ENCODE results near the gene SEPTIN10. TPM values are rescaled to one million over a fixed set of nuclear protein-coding genes. Genes with fewer than 3 reads are reported as not detected.
"Not testable (repeated sequence)": the region's sequence is repeated elsewhere in the genome, so short reads cannot be mapped to it uniquely, and the experiment has no call there.

The SEPTIN10 gene
- total RNA-seq, 1 experiment from 2014 or later = 113 TPM

GRCh38 chr2:109630441-109631430, 17.0 kb upstream of the SEPTIN10 start:
- intact Hi-C loops (cut with micrococcal nuclease) = no loop called here
- ATAC-seq = no peak
- CTCF ChIA-PET = no interaction called here

DNA sequence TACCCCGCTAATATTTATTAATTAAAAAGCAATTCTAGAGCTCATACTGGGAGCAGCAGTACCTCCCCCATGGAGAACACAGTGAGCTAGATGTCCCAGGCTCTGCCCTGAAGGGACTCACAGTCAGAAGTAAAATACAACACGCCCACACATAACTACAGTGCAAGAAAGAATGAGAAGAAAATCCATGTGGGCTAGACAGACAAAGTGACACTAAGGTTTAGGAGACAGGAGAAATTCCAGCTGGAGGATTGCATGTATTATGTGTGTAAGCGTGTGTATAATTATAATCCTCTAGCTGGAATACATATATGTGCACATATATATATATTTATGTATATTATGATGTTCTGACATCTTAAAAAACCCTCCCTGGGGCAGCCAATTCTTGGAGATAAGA, 16.1 kb upstream of the SEPTIN10 start:
- Histone ChIP-seq H3K4me2 (ENCODE audit: low read length) (no peak overlapping the region), H3K9me3 (ENCODE audit: control insufficient read depth in 1 of 2, insufficient read depth in 1 of 2, low read depth in 1 of 2, low read length in 2 of 2) (no peaks in the 10 kb centered on the region), H3K4me1 (ENCODE audit: control insufficient read depth in 1 of 2, insufficient read depth in 2 of 2, low read length in 2 of 2) (peaks cover 0 to 6% of the 10 kb centered on the region in 2 experiments; a peak in 1 of 4 replicates), H3K79me2 (ENCODE audit: insufficient read depth, low read length) (no peaks in the 10 kb centered on the region), H3K27me3 (ENCODE audit: insufficient read depth, low read length) (no peaks in the 10 kb centered on the region), H4K20me1 (ENCODE audit: insufficient read depth) (no peaks in the 10 kb centered on the region), H3K27ac (ENCODE audit: low read depth, low read length) (no peak overlapping the region), H3K9ac (ENCODE audit: low read length) (no peak overlapping the region), H3K4me3 (replicated peaks in 1 of 2; ENCODE audit: low read depth in 1 of 2, low read length in 2 of 2) (no peak overlapping the region), H2AFZ (ENCODE audit: low read depth, low read length, poor library complexity, severe bottlenecking) (no peak overlapping the region), H3K9me2 (ENCODE audit: insufficient read depth) (no peaks in the 10 kb centered on the region), H3K36me3 (ENCODE audit: control insufficient read depth in 1 of 2, insufficient read depth in 2 of 2, low read length in 2 of 2) (no peaks in the 10 kb centered on the region)
- BruUV-seq (replicated peaks) = no TSS peak
- CTCF ChIA-PET = interaction anchor here (0.9 kb wide), 1 partner anchor 25 kb away, joined by 3 read pairs; no protein-coding TSS in a partner anchor
- TF ChIP-seq EGR1 (IDR thresholded peaks at IDR 0.05; ENCODE audit: low read depth) (no peak), FOSL1 (IDR thresholded peaks at IDR 0.05; ENCODE audit: low read depth) (no peak), EZH2 (IDR thresholded peaks at IDR 0.05) (no peak), SIN3A (IDR thresholded peaks at IDR 0.05; ENCODE audit: low read depth) (no peak), CEBPB (IDR thresholded peaks at IDR 0.05; ENCODE audit: low read depth) (no peak)
- TF ChIP-seq, protein P1, sequence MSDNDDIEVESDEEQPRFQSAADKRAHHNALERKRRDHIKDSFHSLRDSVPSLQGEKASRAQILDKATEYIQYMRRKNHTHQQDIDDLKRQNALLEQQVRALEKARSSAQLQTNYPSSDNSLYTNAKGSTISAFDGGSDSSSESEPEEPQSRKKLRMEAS (IDR thresholded peaks at IDR 0.05) = no peak
- TF ChIP-seq, protein P2, sequence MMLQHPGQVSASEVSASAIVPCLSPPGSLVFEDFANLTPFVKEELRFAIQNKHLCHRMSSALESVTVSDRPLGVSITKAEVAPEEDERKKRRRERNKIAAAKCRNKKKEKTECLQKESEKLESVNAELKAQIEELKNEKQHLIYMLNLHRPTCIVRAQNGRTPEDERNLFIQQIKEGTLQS (IDR thresholded peaks at IDR 0.05) = no peak
- DNase-seq (ENCODE audit: low read depth, low spot score) = no peak
- intact Hi-C loops (cut with micrococcal nuclease) = no loop called here
- no peak for ATAC-seq
- RAD21 ChIA-PET (ENCODE audit: low non-redundant PET in 1 of 2, low total read pairs in 2 of 2, uncharacterized antibody in 2 of 2, unreplicated experiment in 2 of 2) = no interaction called here
- POLR2A ChIA-PET = no interaction called here

More at GRCh38 chr2:109630441-109631430, 17.0 kb upstream of the SEPTIN10 start:
- Histone ChIP-seq H3K27me3 (ENCODE audit: insufficient read depth, low read length) (no peaks in the 10 kb centered on the region), H2AFZ (ENCODE audit: low read depth, low read length, poor library complexity, severe bottlenecking) (no peak overlapping the region), H3K36me3 (ENCODE audit: control insufficient read depth in 1 of 2, insufficient read depth in 2 of 2, low read length in 2 of 2) (no peaks in the 10 kb centered on the region), H3K4me1 (ENCODE audit: control insufficient read depth in 1 of 2, insufficient read depth in 2 of 2, low read length in 2 of 2) (peaks cover 0 to 6% of the 10 kb centered on the region in 2 experiments; a peak in 1 of 4 replicates), H3K9ac (ENCODE audit: low read length) (no peak overlapping the region), H3K4me2 (ENCODE audit: low read length) (no peak overlapping the region), H3K79me2 (ENCODE audit: insufficient read depth, low read length) (no peaks in the 10 kb centered on the region), H3K4me3 (replicated peaks in 1 of 2; ENCODE audit: low read depth in 1 of 2, low read length in 2 of 2) (no peak overlapping the region), H4K20me1 (ENCODE audit: insufficient read depth) (no peaks in the 10 kb centered on the region), H3K9me2 (ENCODE audit: insufficient read depth) (no peaks in the 10 kb centered on the region), H3K9me3 (ENCODE audit: control insufficient read depth in 1 of 2, insufficient read depth in 1 of 2, low read depth in 1 of 2, low read length in 2 of 2) (no peaks in the 10 kb centered on the region), H3K27ac (ENCODE audit: low read depth, low read length) (no peak overlapping the region)
- ChIA-PET POLR2A (no interaction called here), RAD21 (ENCODE audit: low non-redundant PET in 1 of 2, low total read pairs in 2 of 2, uncharacterized antibody in 2 of 2, unreplicated experiment in 2 of 2) (no interaction called here)
- DNase-seq (ENCODE audit: low read depth, low spot score) = no peak
- BruUV-seq (replicated peaks) = no TSS peak
- TF ChIP-seq FOSL1 (IDR thresholded peaks at IDR 0.05; ENCODE audit: low read depth) = no peak
- no peak for TF ChIP-seq CBX3 (IDR thresholded peaks at IDR 0.05; ENCODE audit: low read depth)
- no peak for TF ChIP-seq SIN3A (IDR thresholded peaks at IDR 0.05; ENCODE audit: low read depth)
- TF ChIP-seq ZFX (IDR thresholded peaks at IDR 0.05) = no peak

DNA sequence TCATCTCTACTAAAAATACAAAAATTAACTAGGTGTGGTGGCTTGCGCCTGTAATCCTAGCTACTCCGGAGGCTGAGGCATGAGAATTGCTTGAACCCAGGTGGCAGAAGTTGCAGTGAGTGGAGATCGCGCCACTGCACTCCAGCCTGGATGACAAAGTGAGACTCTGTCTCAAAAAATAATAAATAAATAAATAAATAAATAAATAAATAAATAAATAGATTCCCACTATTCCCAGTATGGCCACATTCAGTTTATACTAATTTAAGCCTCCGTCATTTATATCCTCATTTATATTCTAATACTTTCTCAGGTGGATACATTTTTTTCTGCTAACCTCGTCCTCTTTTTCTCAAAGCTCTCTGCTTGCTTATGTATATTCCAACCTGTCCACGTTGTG, 14.6 kb upstream of the SEPTIN10 start:
- H3K9me3 ChIP-seq (ENCODE audit: control insufficient read depth in 1 of 2, insufficient read depth in 1 of 2, low read depth in 1 of 2, low read length in 2 of 2); H3K4me2 ChIP-seq (ENCODE audit: low read length); DNase-seq (ENCODE audit: low read depth, low spot score); H3K4me3 ChIP-seq (replicated peaks in 1 of 2; ENCODE audit: low read depth in 1 of 2, low read length in 2 of 2); BruUV-seq (replicated peaks); H3K4me1 ChIP-seq (ENCODE audit: control insufficient read depth in 1 of 2, insufficient read depth in 2 of 2, low read length in 2 of 2); H2AFZ ChIP-seq (ENCODE audit: low read depth, low read length, poor library complexity, severe bottlenecking); CTCF ChIA-PET; H3K36me3 ChIP-seq (ENCODE audit: control insufficient read depth in 1 of 2, insufficient read depth in 2 of 2, low read length in 2 of 2); H3K27ac ChIP-seq (ENCODE audit: low read depth, low read length); H3K9ac ChIP-seq (ENCODE audit: low read length); RAD21 ChIA-PET (ENCODE audit: low non-redundant PET in 1 of 2, low total read pairs in 2 of 2, uncharacterized antibody in 2 of 2, unreplicated experiment in 2 of 2); H4K20me1 ChIP-seq (ENCODE audit: insufficient read depth); ATAC-seq; H3K9me2 ChIP-seq (ENCODE audit: insufficient read depth); H3K27me3 ChIP-seq (ENCODE audit: insufficient read depth, low read length); POLR2A ChIA-PET; intact Hi-C loops (cut with micrococcal nuclease); H3K79me2 ChIP-seq (ENCODE audit: insufficient read depth, low read length): not testable (repeated sequence)
